Measurements from ENCODE around the gene FOS.
"Not testable (repeated sequence)": the region's sequence is repeated elsewhere in the genome, so short reads cannot be mapped to it uniquely, and the experiment has no call there.

FOS gene

GRCh38 chr14:75277815-75278421 is 710 bp upstream of the FOS start:
- DNase-seq: no peak

GRCh38 chr14:75279153-75279762 is 630 bp downstream of the FOS start:
- DNase-seq: peak in 1 of 2 experiments; percentile 55

GRCh38 chr14:75279763-75280290 is 1.2 kb downstream of the FOS start:
- no peak for DNase-seq

GRCh38 chr14:75280291-75280830 is 1.7 kb downstream of the FOS start:
- no peak for DNase-seq

- no peak for DNase-seq
Observed at GRCh38 chr14:75280831-75281653, 2.4 kb downstream of the FOS start.

- DNase-seq: no peak
Observed at GRCh38 chr14:75281654-75282019, 3.0 kb downstream of the FOS start.

GRCh38 chr14:75282170-75282554 is 3.5 kb downstream of the FOS start:
- no peak for DNase-seq

GRCh38 chr14:75282555-75283161 is 4.0 kb downstream of the FOS start:
- not testable (repeated sequence) for DNase-seq

- DNase-seq: no peak
Observed at GRCh38 chr14:75283162-75283832, 4.7 kb downstream of the FOS start.

- DNase-seq: no peak
Observed at GRCh38 chr14:75283833-75284563, 5.4 kb downstream of the FOS start.

GRCh38 chr14:75285331-75285730 is 6.7 kb downstream of the FOS start:
- no peak for DNase-seq

GRCh38 chr14:75286313-75286712 is 7.7 kb downstream of the FOS start:
- DNase-seq: no peak

GRCh38 chr14:75289840-75290388 is 11.3 kb downstream of the FOS start:
- DNase-seq: no peak

GRCh38 chr14:75290851-75291250 is 12.2 kb downstream of the FOS start:
- DNase-seq: no peak

GRCh38 chr14:75291331-75291730 is 12.7 kb downstream of the FOS start:
- DNase-seq: no peak

- DNase-seq: no peak
Observed at GRCh38 chr14:75292101-75292563, 13.5 kb downstream of the FOS start.

- DNase-seq: no peak
Observed at GRCh38 chr14:75292886-75293285, 14.3 kb downstream of the FOS start.

GRCh38 chr14:75293920-75294648 is 15.5 kb downstream of the FOS start:
- peak; percentile 67 to 94 for DNase-seq

GRCh38 chr14:75294649-75295033 is 16.0 kb downstream of the FOS start:
- no peak for DNase-seq

- DNase-seq: peak in 1 of 2 experiments; percentile 49
Observed at GRCh38 chr14:75295061-75295461, 16.4 kb downstream of the FOS start.

Data from NCI-H526 (cell line).